ENCODE data around the gene NOS1AP.

NOS1AP gene

DNA sequence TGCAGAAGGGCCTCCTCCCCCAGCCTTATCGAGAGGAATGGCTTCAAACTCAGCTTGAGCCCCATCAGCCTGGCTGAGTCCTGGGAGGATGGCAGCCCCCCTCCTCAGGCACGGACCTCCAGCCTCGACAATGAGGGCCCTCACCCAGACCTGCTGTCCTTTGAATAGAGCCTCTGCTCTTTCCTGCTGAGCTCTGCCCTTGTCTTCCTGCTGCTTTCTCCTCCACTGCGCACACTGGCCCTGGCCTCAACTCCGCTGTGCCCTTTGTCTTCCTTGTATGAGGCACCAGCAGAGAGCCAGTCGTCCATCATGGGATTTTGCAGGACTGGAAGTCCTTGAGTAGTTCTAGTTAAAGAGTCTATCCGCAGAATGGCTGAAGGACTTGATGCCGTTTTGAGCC, 314.0 kb downstream of the NOS1AP start:
- no peak for DNase-seq (ENCODE audit: low read depth in 2 of 2)

DNA sequence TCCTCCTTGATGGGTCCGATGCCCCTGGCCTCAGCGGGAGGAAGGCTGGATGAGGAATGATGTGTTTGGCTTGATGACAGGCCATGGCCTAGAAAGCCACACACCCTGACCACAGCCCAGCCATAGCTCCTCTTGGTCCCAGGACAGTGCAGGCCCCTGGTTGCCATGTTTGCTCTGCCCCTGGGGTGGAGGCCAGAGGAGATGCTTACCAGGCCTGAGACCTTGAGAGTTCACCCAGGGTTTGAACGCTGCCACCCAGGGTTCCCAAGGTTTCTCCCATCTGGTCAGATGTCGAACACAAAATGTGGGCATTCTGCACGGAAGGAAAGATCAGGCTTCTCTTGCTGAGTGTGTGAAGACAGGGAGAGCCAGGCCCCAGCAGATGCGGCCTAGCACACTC, 314.6 kb downstream of the NOS1AP start:
- no peak for DNase-seq (ENCODE audit: low read depth in 2 of 2)

- no peak for DNase-seq (ENCODE audit: low read depth in 2 of 2)
Measured at GRCh38 chr1:162384601-162385279, 315.2 kb downstream of the NOS1AP start.

- DNase-seq (ENCODE audit: low read depth in 2 of 2) = no peak
Measured at GRCh38 chr1:162385280-162385623, 315.8 kb downstream of the NOS1AP start.

GRCh38 chr1:162385702-162386101, 316.2 kb downstream of the NOS1AP start:
- no peak for DNase-seq (ENCODE audit: low read depth in 2 of 2)

DNA sequence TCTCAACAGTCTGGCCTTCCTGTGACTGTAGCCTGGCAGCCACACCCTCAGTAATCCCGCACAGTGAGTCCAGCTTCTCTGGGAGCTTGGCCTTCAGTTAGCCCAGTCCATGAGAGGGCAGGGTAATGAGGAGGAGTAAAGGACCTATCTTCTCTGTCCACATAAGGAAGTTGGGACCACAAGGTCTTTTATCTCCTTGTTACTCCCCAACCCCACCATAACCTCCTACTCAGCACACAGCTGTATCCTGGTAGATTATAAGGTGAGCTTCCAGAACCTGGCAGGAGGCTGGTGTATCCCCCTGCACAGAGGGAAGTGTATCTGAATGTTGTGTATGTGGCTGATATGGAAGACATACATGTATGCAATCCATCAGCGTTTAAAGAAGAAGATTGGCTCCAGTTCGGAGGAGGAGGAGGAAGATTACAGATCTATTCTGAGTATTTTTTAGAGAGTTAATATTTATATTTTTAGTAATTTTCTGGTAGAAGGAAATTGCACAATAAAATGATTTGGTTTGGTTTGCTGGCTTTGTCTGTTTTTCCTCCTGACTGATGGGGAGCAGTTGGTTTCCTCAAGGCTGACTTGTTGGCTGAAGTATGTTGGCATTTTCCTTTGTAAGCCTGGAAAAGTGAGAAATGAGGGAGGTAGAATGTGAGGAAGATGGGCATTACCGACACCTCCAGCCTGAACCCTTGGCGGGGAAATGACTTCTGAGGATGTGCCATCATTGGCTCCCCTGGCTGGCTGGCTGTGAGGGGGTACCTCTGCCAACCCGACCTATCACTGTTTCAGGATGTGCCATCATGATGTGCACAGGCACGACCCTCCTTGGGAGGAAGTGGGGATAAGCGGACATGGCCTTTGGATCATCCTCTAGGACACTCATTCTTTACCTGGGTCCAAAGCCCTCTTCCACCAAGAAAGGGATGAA, 317.1 kb downstream of the NOS1AP start:
- DNase-seq (ENCODE audit: low read depth in 2 of 2) = no peak

GRCh38 chr1:162387226-162388082, 318.0 kb downstream of the NOS1AP start:
- DNase-seq (ENCODE audit: low read depth in 2 of 2) = no peak

GRCh38 chr1:162388083-162388594, 318.6 kb downstream of the NOS1AP start:
- DNase-seq (ENCODE audit: low read depth in 2 of 2) = no peak

GRCh38 chr1:162388615-162389014, 319.1 kb downstream of the NOS1AP start:
- DNase-seq (ENCODE audit: low read depth in 2 of 2) = no peak

- DNase-seq (ENCODE audit: low read depth in 2 of 2) = no peak
Measured at GRCh38 chr1:162389021-162389818, 319.7 kb downstream of the NOS1AP start.

DNA sequence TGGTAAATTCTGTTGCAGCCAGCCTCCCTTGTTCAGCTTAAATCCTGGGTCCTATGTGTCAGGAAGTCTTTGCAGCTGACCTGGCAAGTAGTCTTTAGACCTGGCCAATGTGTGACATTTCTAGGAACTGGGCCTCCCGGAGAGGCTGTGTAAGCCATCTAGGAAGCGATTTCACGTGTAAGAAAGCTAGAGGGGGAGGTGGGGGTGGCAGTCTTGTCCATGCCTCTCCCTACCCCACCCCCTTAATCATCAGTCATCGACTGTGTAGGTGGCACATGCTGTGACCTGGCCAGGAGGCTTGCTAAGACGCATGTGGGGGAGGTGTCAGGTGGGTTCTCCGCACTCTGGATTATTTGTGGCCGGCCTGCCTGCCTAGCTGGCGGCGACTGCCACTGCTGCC, 320.5 kb downstream of the NOS1AP start:
- no peak for DNase-seq (ENCODE audit: low read depth in 2 of 2)

DNA sequence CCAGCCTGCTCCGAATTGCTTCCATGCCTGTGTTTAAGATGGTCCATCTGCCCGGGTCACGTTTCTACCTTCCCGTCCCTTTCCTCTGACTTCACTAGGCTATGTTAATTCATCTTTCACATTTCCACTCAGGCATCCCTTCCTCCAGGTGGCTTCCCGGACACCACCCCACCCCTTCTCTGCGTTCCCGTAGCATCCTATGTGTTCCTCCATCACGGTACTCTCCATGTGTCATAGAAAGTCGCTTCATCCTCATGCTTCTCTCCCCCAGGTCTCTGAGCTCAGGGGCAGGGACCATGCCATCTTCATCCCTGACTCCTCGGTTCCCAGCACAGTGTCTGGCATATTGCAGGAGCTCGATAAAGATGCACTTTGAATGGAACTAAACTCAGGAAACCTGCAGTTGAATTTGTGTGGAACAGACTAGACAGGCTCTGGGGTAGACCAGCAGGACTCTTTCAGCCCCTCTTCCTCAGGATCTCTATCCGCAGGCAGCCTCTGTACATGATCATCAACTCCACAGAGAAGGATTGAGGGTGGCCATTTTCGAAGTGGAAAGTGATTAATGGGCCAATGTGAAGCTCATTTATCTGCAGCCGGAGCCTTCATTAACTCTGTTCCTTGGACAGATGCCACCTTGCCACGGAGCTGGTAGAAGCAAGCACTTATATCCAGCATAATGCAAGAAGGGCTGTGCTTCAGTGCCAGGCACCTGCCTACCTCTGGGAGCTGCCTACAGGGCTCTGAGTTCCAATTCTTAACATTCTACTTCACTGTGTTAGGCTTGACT, 321.1 kb downstream of the NOS1AP start:
- DNase-seq (ENCODE audit: low read depth in 2 of 2) = no peak

DNA sequence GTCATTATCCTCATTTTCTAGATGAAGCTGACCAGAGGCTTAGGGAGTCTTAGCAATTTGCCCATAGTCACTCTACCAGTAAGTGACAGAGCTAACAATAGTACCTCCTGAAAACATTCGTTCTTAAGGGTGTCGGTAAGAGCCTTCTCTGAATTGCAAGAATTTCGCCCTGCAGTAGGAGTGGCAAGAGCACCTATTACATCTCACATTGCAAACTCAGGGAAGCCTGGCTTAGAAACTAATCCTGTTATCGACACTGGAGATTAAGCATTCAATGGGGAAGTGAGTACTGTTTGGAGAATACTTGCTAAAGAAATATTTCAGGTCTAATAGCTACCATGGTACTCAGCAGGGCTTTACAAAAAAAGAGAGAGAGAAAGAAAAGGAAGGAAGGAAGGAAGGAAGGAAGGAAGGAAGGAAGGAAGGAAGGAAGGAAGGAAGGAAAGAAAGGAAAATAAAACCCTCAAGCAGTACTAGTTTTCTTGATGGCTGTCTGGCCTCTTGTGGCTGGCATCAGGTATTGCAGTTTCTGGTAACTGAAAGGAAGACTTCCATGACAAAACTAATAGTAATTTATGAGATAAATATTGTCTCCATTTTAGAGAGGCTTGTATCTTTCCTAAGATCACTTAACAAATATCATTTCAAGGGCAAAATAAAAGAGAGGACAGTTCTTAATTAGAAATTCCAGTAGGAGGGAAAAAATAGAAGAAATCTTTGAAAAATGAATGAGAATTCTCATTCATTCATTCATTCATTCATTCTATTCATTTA, 322.5 kb downstream of the NOS1AP start:
- DNase-seq (ENCODE audit: low read depth in 2 of 2) = no peak

- DNase-seq (ENCODE audit: low read depth in 2 of 2) = no peak
Measured at GRCh38 chr1:162396201-162396906, 326.9 kb downstream of the NOS1AP start.

DNA sequence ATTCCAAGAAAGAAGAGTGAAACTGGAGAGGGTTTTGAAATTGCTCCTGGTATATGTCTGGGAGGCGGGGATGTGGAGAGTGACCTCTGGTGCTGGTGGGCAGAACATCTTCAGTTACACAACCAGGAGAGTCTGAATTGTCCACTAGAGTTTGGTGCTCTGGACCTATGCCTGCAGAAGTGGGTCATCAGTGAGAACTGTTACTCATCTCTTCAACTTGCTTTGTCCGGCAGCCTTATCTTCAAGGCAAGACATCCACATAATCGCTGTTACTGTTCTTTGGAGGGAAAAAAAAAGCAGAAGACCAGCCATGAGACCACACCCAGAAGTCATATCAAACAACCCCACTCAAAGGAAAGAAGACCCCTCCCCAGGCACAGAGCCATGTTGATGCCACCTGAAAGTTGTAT, 327.6 kb downstream of the NOS1AP start:
- DNase-seq (ENCODE audit: low read depth in 2 of 2) = no peak

GRCh38 chr1:162397943-162398560, 328.6 kb downstream of the NOS1AP start:
- no peak for DNase-seq (ENCODE audit: low read depth in 2 of 2)

DNA sequence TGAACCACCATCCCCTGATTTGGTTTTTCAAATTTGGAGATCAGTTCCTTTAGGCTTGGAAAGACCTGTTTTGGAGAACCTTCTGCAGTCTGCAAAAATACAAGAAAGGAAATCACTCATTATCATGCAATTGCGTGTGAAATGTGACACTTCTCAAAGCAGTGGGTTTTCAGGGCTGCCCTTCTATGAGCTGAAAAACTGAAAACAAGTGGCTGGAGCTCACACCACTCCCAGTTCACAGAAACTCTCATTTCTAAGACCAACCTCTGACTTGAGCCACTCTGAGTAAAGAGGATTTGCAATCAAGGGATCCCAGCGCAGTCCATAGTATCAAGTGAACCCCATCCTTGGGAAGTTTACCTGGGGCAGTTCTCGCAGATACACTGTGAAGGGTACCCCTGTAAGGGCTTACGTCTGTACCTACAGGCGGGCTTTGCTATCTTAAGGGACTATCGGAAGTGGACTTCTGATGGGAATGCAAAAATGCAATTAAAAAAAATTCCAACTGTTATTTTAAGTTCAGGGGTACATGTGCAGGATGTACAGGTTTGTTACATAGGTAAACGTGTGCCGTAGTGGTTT, 329.6 kb downstream of the NOS1AP start:
- no peak for DNase-seq (ENCODE audit: low read depth in 2 of 2)

DNA sequence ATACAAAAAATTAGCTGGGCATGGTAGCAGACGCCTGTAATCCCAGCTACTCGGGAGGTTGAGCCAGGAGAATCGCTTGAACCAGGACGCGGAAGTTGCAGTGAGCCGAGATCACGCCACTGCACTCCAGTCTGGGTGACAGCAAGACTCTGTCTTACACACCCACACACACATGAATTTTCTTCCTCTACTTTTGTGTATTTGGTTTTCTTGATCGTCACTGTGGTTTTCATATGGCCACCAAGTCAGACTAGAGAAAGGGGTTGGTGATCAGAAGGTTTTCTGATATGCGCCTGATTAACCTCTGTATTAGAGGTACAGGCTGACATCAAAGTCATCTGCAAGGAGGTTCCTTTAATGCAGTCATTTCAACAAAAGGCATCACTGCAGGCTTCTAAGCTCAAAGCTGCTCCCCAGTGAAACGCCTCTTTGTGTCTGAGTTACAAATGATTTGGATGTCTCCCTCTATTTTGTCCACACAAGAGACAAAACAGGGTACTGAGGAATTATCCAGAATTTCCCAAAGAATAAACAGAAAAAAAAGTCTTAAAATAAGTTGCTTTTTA, 331.4 kb downstream of the NOS1AP start:
- no peak for DNase-seq (ENCODE audit: low read depth in 2 of 2)
